Fibroblast of peridontal ligament (primary cell): ENCODE results near the gene USP49.
"Not testable (repeated sequence)": the region's sequence is repeated elsewhere in the genome, so short reads cannot be mapped to it uniquely, and the experiment has no call there.

Source experiments
- DNase-seq: peaks from one replicate; pipeline ENCODE4 v3.0.0-alpha.2; 2010; ENCODE audit errors: extremely low read depth

Gene USP49

DNA sequence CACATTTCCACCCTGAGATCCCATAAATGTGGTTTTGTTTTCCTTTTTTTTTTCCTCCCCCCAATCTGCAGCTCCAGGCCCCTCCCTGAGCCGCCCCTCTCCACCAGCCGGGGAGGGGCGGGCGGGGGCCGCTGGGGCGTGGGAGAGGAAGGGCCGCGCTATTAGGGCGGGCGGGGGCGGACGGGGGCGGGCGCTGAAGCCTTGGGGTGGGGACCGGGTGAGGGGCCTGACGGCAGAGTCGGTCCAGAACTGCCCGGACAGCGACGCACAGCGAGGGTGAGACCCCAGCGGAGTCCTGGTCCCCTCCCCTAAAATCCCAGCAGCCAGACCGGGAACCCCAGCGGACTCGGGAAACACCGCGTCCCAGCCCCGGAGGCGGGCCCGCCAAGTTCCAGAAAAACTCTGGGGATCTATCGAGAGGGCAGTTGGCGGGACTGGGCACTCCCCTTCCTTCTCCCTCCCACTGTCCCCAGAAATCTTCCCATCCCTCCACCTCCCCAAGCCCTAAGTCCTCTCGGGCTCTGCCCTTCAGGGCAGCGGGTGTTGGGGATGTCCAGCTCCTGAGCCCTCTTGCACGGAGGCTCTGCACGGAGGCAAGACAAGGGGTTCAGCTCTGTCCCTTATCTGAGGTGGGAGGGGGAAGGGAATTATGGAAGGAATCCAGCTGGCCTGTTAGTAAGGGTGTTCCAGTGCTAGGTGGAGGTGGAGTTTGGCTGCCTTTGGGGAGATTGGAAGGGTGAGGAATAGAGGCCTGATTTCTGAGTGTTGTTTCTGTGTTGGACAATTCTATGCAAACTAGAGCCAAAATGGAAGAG, 114.4 kb downstream of the USP49 start, which contains the start of gene PRICKLE4:
PRICKLE4 (plus strand) TSS at position 232 of the 815 bp plus-strand sequence. CDS start 2,692 bp downstream, outside the sequence.
- no peak for DNase-seq

GRCh38 chr6:41779788-41780550, 115.2 kb downstream of the USP49 start, which contains the start of gene FRS3:
FRS3 (minus strand) TSS chr6:41779900; CDS start chr6:41776987, 2,913 bp downstream.
- DNase-seq, result peak; percentile 93

DNA sequence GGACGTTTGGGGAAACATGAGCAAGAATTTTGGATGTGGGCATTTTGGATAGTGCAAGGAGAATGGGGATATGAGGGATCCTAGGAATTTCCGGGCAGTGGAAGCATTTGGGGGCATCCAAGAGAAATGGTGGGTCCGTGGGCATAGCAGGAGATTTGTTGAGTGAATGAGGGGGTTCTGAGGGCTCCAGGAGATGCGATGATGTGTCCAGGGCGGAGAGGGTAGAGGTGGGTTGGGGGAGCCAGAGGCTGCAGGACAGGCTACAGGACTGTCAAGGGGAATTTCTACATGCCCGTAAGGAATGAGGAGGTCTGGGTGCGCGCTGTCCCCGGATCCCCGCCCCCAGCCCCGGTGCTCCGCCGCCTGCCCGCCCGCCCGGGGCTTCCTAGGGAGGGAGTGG, 115.8 kb downstream of the USP49 start:
- DNase-seq, result no peak

- DNase-seq, result no peak
Observed at GRCh38 chr6:41778895-41779294, 116.3 kb downstream of the USP49 start.

DNA sequence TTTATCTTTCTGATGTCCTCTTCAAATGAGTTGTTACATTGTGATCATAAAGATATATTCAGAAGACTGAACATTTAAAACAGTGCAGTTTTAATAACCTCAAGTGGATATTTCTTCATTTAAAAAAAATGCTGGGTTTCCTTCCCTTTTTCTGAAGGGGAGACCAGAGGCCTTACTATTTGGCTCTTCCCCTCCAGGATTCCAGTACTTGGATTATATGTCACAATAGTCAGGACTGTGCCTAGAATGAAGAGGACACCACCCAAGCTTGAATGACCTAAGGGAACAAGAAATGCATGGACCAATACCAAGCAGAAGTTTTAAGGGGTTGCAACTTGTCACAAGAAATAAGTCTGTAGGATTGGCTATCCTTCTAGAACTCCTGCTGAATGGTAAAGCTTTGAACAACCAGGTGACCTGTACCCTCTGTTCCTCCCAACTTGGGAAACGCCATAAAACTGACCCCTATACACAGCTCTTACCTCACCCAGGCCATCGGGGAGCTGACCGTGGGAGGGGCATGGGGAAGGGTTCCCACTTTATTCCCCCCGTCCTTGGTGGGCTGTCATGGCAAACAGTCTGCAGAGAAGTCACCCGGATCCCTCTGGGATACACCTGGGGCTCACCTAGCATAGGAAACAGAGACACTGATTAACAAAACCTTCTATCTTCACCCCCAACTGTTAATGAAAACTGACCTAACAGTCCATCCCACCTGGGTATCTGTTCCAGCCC, 117.5 kb downstream of the USP49 start:
- DNase-seq, result no peak

DNA sequence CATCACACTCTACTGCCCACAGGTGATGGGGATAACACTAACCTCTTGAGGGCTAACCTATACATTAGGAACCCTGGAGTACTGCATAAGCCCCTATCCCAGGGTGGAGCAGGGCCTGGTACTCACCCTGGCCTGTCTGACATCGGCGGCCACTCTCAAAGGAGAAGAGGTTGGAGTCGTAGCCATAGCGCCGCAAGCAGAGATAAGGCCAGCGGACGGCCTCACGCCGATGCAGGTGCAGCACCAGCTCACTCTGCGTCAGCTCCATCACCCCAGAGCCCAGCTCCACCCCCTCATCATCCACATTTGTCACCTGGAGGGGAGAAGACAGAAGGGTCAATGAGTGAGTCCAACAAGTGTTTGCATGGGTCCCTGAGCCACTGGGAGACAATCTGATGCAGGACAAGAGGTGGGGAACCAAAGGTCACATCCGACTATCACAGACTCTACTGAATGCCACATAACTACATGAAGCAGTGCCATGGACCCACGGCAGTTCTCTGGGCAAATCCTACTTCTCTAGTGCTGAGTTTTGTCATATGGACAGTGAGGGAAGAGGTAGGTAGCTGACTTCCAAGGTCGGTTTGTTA, 119.8 kb downstream of the USP49 start:
- no peak for DNase-seq

DNA sequence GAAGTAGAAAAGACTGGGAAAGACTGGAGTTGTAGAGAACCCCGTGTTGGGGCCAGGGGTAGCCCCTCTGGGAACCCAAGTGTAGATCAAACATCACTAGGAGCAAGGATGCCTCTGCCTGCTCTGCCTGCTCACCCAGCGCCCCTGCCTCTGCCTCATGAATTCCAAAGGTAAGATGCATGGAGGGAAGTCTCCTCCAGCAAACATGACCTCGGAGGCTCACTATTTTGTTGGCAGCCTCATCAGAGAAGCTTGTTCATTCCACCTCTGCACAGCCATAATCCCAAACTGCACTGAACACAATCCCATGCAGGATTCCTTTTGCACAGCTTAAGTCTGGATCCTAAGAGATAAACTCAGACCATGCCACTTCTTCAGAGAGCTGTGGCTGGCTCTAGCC, 120.3 kb downstream of the USP49 start:
- DNase-seq, result no peak

DNA sequence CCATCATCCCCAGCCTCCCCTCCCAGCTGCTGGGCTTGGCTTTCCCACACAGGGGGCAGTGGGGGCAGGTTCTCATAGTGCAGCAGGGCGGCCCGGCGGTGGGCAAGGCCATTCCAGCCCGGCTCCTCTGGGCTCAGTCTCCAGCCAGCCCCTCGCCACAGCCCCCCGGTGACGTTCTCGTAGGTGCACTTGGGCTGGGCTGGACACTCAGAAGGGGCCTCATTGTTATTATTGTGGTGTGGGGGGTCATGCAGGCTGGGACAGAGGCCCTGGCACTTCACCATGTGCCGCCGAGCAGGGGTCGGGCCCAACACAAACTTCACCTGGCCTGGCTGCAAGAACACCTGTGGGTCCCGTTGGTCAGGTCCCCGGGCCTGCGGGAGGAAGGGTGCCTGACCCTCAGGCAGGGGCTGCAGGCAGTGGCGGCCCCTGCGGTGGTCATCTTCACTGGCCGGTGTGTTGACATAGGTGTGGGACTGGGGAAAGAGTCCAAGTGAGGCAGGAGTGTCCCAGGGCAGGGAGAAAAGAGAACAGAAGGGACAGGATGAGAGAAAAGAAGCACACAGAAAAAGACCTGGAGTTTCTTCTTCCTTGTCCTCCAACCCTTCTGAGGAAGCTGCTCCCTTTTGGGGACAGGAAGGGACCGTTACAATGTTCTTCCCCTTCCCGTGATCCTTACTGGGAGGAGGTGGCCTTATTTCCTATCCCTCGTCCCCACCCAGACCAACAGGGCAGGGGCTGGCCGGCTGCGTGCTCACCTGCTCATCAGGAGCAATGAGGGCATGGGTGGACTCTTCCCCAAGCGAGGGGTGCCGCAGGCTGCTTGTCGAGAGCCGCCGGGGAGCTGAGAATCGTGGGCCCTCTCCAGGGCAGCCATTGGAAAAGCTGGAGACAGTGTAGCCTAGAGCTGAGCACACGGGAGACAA, 123.9 kb downstream of the USP49 start:
- DNase-seq, result no peak

- no peak for DNase-seq
Observed at GRCh38 chr6:41770381-41771057, 124.7 kb downstream of the USP49 start.

DNA sequence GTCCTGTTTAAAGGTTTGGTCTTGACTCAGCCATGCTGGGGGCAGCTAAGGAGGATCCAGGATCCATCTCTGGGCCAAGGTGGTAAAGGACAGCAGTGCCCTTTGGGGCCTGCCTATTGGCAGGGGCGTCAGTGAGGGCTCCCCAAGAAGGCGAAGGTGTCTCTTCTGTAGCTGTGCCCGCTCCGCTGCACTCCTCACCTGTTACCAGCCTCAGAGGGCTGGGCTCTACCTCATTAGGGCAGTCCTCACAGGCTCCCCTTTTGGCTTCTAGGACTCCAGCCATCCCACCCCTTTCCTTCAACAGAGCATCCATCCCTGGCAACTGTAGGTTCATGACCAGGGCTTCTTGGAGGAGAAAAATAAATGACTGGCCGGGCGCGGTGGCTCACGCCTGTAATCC, 125.8 kb downstream of the USP49 start:
- no peak for DNase-seq

DNA sequence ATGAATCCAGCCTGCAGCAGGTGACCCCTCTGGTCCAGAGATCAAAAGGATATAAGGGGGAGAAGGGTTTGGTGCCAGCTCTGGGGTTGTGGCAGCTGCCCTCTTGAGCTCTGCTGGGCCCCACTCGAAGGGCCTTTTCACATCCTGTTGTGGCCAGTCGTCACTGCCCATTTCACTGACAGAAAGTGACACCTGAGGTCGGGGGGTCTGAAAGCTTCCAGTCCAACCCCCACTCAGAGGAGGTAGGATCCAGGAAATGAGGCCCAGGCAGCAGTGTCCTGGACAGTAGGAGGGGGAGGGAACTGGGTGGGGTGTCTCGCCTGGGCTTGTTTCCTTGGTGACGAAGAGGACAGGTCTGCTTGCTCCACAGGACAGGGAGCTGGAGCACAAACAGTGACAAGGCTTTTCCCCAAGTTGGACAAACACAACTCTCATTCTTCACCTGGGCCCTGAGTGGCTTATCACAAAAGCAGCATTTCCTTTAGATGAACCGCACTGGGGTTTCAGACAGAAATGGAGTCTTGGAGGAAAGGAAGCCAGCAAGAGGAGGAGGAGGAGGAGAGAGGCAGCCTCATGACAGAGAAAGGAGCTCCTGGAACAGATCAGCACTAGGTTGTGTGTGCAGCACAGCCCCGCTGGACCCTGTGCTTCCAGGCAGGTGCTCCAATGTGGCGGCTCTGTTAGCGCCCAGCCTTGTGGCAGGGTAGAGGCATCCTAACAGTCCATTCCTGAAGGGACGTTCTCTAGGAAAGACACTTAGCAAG, 126.4 kb downstream of the USP49 start:
- no peak for DNase-seq

DNA sequence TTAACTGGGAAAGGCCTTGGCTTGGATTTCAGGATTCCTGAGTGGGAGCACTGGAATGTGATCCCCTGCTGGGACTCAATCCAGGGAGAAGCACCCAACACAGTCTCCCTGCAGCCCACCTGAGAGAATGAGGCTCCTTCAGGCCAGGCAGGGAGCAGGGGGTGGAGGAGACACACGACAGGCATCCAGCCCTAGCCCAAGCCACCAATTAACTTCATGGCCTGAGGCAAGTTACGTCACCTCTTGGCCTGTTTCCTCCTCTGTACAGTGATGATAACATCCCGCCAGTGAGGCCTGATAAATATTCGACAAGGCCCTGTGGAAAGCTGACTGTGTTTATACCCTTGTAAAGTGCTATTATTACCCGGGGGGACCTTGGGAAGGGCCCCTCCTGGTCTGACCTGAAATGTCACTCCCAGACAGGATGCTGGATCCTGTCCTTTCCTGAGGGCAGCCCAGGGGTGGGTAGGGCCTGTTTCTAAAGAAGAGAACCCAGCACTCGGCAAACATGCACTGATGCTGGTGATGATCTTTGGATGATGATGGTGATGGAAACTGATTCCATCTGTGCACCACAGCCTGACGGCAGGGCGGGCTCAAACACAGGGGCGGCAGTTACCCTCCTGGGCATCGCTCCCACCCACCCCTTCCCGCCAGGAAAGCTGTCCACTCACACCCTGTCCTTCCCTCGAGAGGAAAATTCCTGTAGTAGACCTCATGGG, 127.9 kb downstream of the USP49 start:
- DNase-seq, result peak; percentile 85

- not testable (repeated sequence) for DNase-seq
Observed at GRCh38 chr6:41766043-41766664, 129.0 kb downstream of the USP49 start.

- DNase-seq, result no peak
Observed at GRCh38 chr6:41763470-41763869, 131.7 kb downstream of the USP49 start.

DNA sequence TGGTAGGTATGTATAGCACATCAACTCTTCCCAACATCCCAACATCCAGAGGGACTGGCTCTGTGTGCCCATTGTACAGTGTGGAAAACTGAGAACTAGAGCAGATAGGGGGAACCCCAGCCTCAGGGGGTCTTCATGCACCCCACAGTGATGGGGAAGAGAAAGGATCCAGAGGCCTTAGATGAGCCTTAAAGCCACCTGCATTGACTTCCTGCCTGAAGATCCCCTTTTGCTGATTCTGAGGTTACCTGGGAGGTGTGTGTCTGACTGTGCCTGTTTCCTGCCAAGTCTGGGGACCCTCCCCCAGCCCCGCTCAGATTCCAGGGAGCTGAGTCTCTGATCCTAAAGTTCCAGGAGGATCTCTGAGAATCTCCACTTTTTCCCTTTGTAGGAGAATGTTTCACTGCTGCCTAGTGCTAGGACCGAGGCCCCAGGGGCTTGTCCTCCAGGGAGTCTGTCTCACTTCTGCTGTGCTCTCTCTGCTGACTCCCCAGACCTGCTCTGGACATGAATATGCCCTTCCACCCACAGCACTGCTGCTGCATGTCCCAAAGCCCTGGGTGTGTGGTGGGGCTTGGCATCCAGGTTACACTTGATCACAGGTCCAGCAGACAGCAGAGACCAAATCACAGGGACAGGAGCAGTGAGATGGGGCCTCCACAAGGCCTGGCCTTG, 135.1 kb downstream of the USP49 start:
- no peak for DNase-seq

GRCh38 chr6:41759106-41759904, 135.9 kb downstream of the USP49 start:
- no peak for DNase-seq

DNA sequence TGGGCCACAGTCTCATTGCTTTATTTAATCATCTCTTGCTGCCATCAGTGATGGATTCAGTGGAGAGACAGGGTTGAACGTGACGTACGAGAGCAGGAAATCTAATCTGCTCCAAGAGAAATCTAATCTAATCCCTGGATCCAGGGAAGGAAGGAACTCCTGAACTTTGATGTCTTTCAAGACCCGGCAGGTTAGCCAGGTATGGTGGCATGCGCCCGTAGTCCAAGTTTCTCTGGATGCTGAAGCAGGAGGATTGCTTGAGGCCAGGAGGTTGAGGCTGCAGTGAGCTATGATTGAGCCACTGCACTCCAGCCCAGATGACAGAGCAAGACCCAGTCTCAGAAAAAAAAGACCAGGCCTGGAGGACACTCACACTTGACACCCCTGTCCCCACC, 136.5 kb downstream of the USP49 start:
- DNase-seq, result no peak
